Central memory CD8-positive, alpha-beta T cell (primary cell): ENCODE results near the gene PER1.

Experiments used
- ATAC-seq: fragments of 150-1000 bp; cut with Tn5 transposase; replicated peaks from 2 replicates; pipeline ENCODE4 v1.10.0; 2022; ENCODE audit warnings: mild to moderate bottlenecking, moderate FRiP score, moderate number of reproducible peaks; ENCODE audit not compliant: poor library complexity, severe bottlenecking; ENCODE audit errors: extremely low read depth
- DNase-seq, 2 donors: peaks; one replicate each; pipeline ENCODE4 v3.0.0; 2021; ENCODE audit warnings: low spot score in 2 of 2
- H3K27ac Mint-ChIP-seq: one replicate; pipeline ENCODE4 v1.8.0; 2022; ENCODE audit warnings: low read depth, mild to moderate bottlenecking, moderate library complexity, mixed read lengths
- H3K27me3 Mint-ChIP-seq: one replicate; pipeline ENCODE4 v1.8.0; 2022; ENCODE audit warnings: mixed read lengths
- H3K36me3 Mint-ChIP-seq: one replicate; pipeline ENCODE4 v1.8.0; 2022; ENCODE audit warnings: mild to moderate bottlenecking, moderate library complexity, mixed read lengths; ENCODE audit not compliant: insufficient read depth
- H3K4me1 Mint-ChIP-seq: one replicate; pipeline ENCODE4 v1.8.0; 2022; ENCODE audit warnings: mixed read lengths
- H3K4me3 Mint-ChIP-seq: one replicate; pipeline ENCODE4 v1.8.0; 2022; ENCODE audit warnings: mild to moderate bottlenecking, moderate library complexity, mixed read lengths
- H3K9me3 Mint-ChIP-seq: one replicate; pipeline ENCODE4 v1.8.0; 2022; ENCODE audit warnings: mixed read lengths

Gene PER1

DNA sequence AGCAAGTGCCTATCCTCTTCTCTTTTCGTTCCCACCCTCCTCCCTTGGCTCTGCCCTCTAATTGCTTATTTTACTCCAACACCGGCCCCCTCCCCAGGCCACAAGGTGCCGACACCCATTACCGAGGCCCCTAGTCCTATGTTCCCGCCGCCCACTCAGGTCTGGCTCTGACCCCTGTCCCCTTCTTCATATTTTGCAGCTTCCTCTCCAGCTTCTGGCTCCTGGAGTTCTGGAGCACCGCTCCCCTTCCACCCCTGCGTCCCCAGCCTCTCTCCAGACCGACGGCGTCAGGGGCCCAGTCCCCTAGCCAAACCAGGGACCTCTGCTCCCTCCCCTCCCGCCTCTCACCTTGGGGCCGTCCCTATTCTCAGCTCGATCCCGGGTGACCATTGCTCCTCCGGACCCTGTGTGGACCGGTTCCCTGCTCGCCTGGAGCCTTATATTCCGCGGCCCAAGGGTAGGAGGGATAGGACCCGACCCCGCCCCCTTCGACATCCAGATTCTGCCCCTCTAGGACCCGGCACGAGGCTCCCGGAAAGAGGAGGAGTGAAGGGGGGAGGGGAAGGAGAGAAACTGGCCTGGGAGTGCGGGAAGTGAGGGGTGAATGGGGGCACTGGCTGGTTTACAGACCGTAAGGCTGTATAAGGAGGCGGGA, 28.4 kb downstream of the PER1 start, which contains the start of gene HES7:
HES7 (minus strand) TSS at position 412 of the 655 bp plus-strand sequence; CDS start at position 390, 22 bp downstream.
- Mint-ChIP-seq H3K4me1 (peaks cover 78% of the 10 kb centered on the region), H3K4me3 (peak within 1 kb of the TSS; percentile 96), H3K9me3 (peaks cover 9% of the 10 kb centered on the region), H3K36me3 (peaks cover 64% of the 10 kb centered on the region), H3K27ac (peak within 1 kb of the TSS; percentile 99), H3K27me3 (peaks cover 68% of the 10 kb centered on the region)
- no peak for ATAC-seq
- no peak for DNase-seq

DNA sequence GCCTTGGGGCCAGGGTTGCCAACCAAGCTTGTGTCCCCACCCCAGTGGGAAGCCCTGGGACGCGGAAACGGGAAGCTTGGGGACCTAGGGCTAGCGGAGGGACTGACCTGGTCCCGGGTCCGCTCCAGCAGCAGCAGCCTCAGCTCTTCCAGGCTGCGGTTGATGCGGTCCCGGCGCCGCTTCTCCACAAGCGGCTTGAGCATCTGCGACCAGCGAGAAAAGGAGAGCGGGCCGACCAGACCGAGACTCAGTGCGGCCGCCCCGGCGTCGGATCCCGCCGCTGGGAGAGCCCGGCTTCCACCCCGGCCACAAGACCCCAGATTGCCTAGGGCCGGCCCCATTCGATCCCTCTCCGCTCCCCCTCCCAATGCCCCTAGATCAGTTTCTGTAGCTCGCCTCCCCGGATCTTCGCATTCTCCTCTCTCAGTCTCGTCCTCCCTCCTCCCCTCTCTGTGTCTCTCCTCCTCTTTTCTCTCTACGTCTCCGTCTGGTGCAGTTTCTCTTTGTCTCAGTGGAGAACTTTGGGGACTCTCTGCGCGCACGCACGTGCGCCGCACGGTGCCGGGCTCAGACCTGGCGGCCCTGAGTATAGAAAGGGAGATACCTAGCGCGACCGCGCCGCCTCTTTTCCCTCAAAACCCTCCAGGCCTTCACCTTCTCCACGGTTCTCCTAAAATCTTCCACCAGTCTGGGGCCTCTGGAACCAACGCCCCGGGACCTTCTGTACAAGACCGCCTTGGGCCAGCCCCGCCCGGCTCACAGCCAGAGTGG, 29.1 kb downstream of the PER1 start:
- H3K27me3 Mint-ChIP-seq, result peaks cover 72% of the 10 kb centered on the region
- H3K27ac Mint-ChIP-seq, result peak overlapping the region; percentile 99
- DNase-seq (peak in 1 of 2 donors; percentile 31), ATAC-seq (no peak)
- H3K36me3 Mint-ChIP-seq, result peaks cover 71% of the 10 kb centered on the region
- H3K9me3 Mint-ChIP-seq, result peaks cover 9% of the 10 kb centered on the region
- peaks cover 85% of the 10 kb centered on the region for H3K4me1 Mint-ChIP-seq
- peak overlapping the region; percentile 96 for H3K4me3 Mint-ChIP-seq

DNA sequence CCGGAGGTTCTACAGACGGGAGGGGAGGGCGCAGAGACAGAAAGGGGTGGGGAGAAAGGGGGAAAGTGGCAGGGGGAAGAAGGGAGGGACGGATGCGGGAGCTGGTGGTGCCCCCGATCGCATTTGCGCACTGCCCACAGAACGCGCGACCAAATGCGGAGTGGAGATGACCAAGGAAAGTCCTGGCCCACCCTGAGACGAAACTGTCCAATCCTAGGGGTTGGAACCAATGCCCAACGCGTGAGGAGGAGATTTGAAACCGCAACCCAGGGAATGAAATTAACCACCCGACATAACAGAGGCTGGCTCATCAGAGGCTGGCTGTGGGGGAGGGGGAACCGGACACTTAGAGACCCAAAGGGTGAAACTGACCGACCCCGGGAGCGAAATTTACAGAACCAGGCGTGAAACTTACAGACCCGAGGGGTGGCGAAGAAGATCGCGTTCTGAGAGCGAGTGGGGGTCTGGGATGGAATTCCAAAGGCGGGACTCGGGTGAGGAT, 29.7 kb downstream of the PER1 start:
- H3K27me3 Mint-ChIP-seq, result peaks cover 71% of the 10 kb centered on the region
- H3K36me3 Mint-ChIP-seq, result peaks cover 75% of the 10 kb centered on the region
- peak overlapping the region; percentile 96 for H3K4me3 Mint-ChIP-seq
- H3K4me1 Mint-ChIP-seq, result peaks cover 91% of the 10 kb centered on the region
- peaks cover 9% of the 10 kb centered on the region for H3K9me3 Mint-ChIP-seq
- DNase-seq, result no peak
- ATAC-seq, result no peak
- H3K27ac Mint-ChIP-seq, result peak overlapping the region; percentile 99

DNA sequence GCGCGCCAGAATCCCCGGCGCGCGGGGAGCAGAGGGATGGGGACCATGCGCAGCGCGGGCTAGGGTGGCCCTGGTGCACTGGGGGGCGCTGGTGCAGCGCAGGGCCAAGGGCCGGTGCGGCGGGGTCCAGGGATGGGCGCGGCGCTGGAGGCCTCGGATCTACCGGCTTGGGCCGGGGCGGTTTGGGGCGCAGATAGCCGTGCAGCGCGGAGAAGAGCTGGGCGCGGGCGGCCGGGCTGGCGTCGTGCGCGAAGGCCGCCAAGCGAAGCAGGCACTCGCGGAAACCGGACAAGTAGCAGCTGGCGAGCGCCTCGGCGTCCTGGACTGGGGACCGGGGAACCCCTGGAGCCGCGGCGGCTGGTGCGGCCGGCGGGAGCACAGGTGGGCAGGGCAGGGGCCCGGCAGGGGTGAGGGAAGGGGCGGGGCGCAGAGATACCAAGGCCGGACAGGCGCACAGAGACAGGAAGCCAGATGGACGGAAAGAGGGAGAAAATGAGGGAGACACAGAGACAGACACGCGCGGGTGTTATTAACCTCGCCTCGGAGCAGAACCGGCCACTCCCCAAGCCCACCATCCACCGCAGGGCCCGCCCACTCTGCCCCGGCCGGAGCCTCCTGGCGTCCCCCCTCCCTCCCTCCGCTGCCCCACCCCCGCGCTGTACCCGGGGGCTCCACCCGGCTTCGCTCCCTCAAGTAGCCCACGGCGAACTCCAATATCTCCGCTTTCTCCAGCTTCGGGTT, 30.4 kb downstream of the PER1 start:
- no peak for ATAC-seq
- peak overlapping the region; percentile 96 for H3K4me3 Mint-ChIP-seq
- peaks cover 9% of the 10 kb centered on the region for H3K9me3 Mint-ChIP-seq
- no peak for DNase-seq
- peaks cover 66% of the 10 kb centered on the region for H3K27me3 Mint-ChIP-seq
- peak overlapping the region; percentile 100 for H3K27ac Mint-ChIP-seq
- H3K36me3 Mint-ChIP-seq, result peaks cover 74% of the 10 kb centered on the region
- peaks cover 86% of the 10 kb centered on the region for H3K4me1 Mint-ChIP-seq

DNA sequence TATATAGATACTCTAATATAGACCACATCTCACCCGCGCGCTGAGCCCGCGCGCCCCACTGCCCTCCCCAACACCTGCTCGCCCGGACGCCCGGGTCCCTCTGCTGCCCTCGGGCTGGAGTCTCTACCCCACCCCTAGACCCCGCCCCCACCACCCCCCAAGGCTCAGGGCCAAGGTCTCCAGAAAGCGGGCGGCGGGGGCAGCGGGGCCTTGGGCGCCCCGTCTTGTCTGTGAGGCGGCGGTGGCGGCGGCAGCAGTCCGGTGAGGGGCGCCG, 30.9 kb downstream of the PER1 start:
- Mint-ChIP-seq H3K27me3 (peaks cover 68% of the 10 kb centered on the region), H3K36me3 (peaks cover 70% of the 10 kb centered on the region), H3K4me1 (peaks cover 81% of the 10 kb centered on the region), H3K9me3 (peaks cover 9% of the 10 kb centered on the region), H3K27ac (peak overlapping the region; percentile 100), H3K4me3 (peak overlapping the region; percentile 96)
- no peak for ATAC-seq
- DNase-seq, result no peak

DNA sequence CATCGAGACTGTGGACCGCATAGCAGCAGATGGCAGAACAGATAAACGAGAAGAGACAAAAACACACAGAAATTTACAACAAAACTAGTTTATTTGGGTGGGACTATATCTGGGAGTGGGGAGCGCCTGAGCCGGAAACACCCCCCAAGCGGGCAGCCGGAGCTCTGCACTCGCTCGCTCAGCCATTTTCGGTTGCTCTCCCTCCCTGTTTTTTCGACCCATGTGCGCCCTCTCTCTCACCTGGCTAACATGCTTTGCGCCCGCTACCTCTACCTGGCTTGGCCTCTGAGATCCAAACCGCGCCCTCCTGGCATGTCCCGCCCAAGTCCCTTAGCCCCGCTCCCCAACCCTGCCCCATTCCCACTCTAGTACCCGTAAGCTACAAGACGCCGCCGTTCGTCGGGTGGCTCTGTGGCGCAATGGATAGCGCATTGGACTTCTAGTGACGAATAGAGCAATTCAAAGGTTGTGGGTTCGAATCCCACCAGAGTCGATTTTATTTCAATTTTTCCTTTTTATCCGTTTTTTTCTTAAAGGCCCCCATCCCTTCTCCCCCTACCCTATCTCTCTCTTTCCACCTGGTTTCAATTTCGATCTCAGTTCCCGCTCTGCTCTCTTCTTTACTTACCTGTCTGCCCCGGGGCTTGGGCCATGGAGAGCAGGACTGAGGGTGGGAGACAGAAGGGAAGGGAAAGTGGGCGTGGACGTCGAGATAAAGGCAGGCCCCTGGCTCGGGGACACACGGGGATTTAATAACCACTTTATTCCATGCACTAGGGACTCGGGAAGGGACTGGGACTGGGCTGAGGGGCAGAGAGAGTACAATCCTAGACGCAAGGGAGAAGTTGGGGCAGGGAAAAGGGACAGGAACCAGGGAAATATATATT, 31.4 kb downstream of the PER1 start:
- Mint-ChIP-seq H3K36me3 (peaks cover 65% of the 10 kb centered on the region), H3K27ac (peak overlapping the region; percentile 100), H3K4me3 (peak overlapping the region; percentile 96), H3K9me3 (peaks cover 9% of the 10 kb centered on the region), H3K4me1 (peaks cover 75% of the 10 kb centered on the region), H3K27me3 (peaks cover 73% of the 10 kb centered on the region)
- ATAC-seq, result peak; percentile 4
- peak in 1 of 2 donors; percentile 53 for DNase-seq

DNA sequence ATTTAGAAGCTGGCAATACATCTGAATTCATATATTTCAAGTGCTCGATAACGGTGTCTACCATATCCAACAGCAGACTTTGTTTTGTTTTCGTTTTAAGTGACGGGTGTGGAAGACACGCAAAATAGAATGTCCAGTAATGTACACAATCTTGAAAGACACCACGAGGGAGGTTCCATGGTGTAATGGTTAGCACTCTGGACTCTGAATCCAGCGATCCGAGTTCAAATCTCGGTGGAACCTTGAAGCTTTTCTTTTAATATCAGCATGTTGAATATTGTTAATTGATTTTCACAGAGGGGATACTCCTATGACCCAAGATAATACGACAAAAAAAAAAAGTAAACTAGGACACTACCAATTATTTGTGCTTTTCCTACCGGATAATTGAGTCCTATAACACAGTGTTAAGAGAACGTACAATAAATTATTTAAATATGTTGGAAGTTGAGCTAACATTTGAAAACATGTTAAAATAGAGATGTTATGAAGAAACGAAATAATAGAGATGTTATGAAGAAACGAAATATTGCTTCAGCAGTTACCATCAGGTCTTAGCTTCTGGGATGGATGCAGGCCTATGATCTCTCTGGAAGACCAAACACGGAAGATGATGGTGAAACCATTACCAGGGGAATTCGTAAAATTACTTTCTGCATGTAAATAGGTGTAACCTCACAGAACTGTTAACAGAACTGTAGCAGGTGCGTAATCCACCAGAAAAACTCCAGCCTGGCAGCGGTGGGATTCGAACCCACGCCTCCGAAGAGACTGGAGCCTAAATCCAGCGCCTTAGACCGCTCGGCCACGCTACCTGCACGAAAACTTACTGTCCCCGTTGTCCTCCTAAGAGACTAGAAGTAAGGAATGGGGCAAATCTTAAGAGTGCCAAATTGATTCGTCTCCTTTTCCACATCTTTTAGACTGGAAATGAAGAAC, 32.4 kb downstream of the PER1 start:
- ATAC-seq (peak; percentile 77), DNase-seq (peak; percentile 76 to 85)
- peaks cover 9% of the 10 kb centered on the region for H3K9me3 Mint-ChIP-seq
- H3K27ac Mint-ChIP-seq, result peak overlapping the region; percentile 100
- H3K27me3 Mint-ChIP-seq, result peaks cover 73% of the 10 kb centered on the region
- peak overlapping the region; percentile 96 for H3K4me3 Mint-ChIP-seq
- H3K4me1 Mint-ChIP-seq, result peaks cover 66% of the 10 kb centered on the region
- peaks cover 56% of the 10 kb centered on the region for H3K36me3 Mint-ChIP-seq

DNA sequence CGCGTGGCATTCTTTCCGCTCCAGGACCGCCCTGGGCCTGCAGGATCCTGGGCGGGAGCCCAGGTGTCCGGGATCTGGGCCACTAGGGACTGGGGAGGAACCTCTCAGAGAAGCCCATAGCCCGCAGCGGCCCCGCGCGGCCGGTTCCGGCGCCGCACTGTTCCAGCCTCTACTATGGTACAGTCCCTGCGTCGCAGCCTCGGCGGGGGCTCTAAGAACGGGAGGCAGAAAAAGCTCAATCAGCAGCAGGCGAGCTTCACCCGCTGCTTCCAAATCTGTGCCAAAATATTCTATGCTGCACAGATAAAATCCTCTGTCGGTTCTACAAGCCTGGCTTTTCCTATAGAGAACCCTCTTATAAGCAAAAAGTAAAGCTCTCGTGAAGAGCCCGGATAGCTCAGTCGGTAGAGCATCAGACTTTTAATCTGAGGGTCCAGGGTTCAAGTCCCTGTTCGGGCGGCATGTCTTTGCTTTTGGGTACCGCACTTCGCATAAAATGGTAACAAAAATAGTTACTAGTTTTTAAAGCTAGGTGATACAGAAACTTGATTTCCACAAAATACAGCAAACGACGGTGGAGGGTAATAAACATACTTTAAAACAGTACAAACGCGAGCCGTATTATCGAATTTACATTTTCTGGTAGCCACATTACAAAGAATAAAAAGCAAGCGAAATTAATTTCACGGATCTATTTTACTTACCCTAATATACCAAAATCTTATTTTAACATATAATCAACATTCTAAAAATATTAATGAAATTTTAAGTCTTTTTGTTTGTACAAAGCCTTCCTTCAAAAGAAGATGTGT, 33.2 kb downstream of the PER1 start:
- peaks cover 73% of the 10 kb centered on the region for H3K27me3 Mint-ChIP-seq
- H3K27ac Mint-ChIP-seq, result peak overlapping the region; percentile 100
- peak; percentile 76 to 78 for DNase-seq
- peaks cover 9% of the 10 kb centered on the region for H3K9me3 Mint-ChIP-seq
- ATAC-seq, result peak; percentile 49
- H3K36me3 Mint-ChIP-seq, result peaks cover 50% of the 10 kb centered on the region
- H3K4me3 Mint-ChIP-seq, result peak overlapping the region; percentile 96
- peaks cover 58% of the 10 kb centered on the region for H3K4me1 Mint-ChIP-seq

DNA sequence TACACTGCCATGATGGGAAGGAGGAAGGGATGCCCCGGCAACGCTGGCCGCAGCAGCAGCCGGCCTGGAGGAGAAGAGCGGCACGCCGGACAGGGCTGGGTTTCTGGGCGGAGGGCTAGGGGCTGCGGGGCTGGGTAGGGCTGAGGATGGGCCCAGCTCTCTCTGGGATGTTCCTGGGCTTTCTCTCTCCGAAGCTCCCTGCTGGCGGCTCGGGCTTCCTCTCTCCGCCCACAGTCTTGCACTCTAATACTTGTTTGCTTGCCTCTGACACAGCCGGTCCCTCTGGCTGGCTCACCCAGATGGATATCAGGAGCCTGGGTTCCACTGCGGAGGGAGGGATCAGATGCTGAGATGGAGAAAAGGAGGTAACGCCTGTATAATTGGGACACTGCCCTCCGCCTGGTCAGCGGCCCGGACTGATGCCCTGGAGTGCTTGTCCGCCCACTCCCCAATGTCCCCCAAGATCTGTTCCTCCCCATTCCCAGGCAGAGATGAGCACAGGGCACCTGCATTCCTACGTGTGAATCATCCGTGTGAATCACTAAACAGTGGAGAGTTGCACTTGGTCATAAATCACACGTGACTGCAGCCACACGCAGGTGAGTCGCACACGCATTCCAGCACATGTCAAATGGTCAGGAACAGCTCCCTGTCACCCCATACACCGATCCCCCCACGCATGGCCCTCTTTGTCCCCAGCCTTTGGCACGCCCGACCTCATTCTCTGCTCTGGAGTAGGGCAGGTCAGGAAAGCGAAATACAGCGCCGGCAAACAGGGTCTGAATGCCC, 34.0 kb downstream of the PER1 start, which contains the start of gene ALOXE3:
ALOXE3 (minus strand) TSS at position 535 of the 789 bp plus-strand sequence; CDS start at position 11, 524 bp downstream.
- peaks cover 9% of the 10 kb centered on the region for H3K9me3 Mint-ChIP-seq
- DNase-seq (no peak), ATAC-seq (no peak)
- peak within 1 kb of the TSS; percentile 100 for H3K27ac Mint-ChIP-seq
- H3K4me1 Mint-ChIP-seq, result peaks cover 50% of the 10 kb centered on the region
- H3K36me3 Mint-ChIP-seq, result peaks cover 45% of the 10 kb centered on the region
- H3K27me3 Mint-ChIP-seq, result peaks cover 73% of the 10 kb centered on the region
- peak within 1 kb of the TSS; percentile 96 for H3K4me3 Mint-ChIP-seq

DNA sequence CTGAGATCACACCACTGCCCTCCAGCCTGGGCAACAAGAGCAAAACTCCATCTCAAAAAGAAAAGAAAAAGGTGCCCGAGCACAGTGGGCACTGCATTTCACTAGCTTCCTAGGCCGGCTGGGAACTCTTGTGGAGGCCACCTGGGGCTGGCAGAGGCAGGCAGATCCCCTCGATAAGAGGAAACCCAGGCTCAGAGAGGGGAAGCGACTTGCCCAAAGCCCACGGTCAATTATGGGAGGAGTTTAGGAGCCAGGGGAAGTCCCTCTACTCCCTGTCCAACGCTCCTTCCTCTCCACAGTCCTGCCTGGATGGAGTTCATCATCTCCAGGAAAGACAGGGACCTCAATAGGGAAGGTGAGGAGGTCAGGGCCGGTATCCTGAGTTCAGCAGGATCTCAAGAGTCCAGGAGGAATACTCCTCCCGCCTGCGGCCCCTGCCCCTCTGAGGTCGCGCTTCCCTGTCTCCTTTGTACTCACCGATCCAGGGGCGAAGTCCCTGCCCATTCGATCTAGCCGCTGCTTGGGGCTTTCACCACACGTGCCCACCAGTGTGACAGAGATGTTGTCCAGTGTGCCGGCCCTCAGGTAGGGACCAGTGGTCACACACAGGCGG, 34.7 kb downstream of the PER1 start:
- Mint-ChIP-seq H3K4me3 (peak overlapping the region; percentile 96), H3K36me3 (peaks cover 43% of the 10 kb centered on the region), H3K4me1 (peaks cover 43% of the 10 kb centered on the region), H3K9me3 (peaks cover 9% of the 10 kb centered on the region), H3K27ac (peak overlapping the region; percentile 100), H3K27me3 (peaks cover 75% of the 10 kb centered on the region)
- no peak for ATAC-seq
- DNase-seq, result no peak
